Naive thymus-derived CD8-positive, alpha-beta T cell (primary cell): ENCODE data around the gene RAB3IL1. TPM values are rescaled to one million over a fixed set of nuclear protein-coding genes. Genes with fewer than 3 reads are reported as not detected.
A peak's percentile ranks its signal among the peaks of the same experiment; 100 is the strongest.

Experiments used
- ATAC-seq, 2 donors: fragments of 150-1000 bp; cut with Tn5 transposase in 1 of 2; sonication (Bioruptor Pico), chemical (Tn5 transposase) in 1 of 2; 1 replicate in 1 of 2; 2 replicates in 1 of 2; pipeline ENCODE4 v1.10.0; 2021; ENCODE audit warnings: mild to moderate bottlenecking in 2 of 2, moderate library complexity in 2 of 2
- POLR2A ChIA-PET: fragments of 350-600 bp; sonication (Branson Sonifier 250); formaldehyde crosslinking; loops from one replicate; lab custom pipeline; 2021; ENCODE audit warnings: antibody characterized with exemption; lab: Charles Lee
- DNase-seq, 10 donors: peaks; one replicate each; pipeline versions ENCODE4 v3.0.0 to v3.0.0-alpha.2; 2020 to 2022
- H3K27ac Mint-ChIP-seq, 10 donors: one replicate each; pipeline ENCODE4 v1.8.0; 2020 to 2022; ENCODE audit warnings: mild to moderate bottlenecking in 10 of 10, mixed read lengths in 10 of 10, moderate library complexity in 4 of 10, inconsistent platforms in 1 of 10
- H3K27me3 Mint-ChIP-seq, 5 donors: one replicate each; pipeline ENCODE4 v1.8.0; 2021 to 2022; ENCODE audit warnings: mixed read lengths in 5 of 5
- H3K36me3 Mint-ChIP-seq, 3 donors: one replicate each; pipeline ENCODE4 v1.8.0; 2020 to 2022; ENCODE audit warnings: mixed read lengths in 3 of 3, mild to moderate bottlenecking in 2 of 3, inconsistent platforms in 1 of 3
- H3K4me1 Mint-ChIP-seq, 4 donors: one replicate each; pipeline ENCODE4 v1.8.0; 2021 to 2022; ENCODE audit warnings: mixed read lengths in 4 of 4
- H3K4me3 Mint-ChIP-seq, 10 donors: one replicate each; pipeline ENCODE4 v1.8.0; 2020 to 2022; ENCODE audit warnings: mild to moderate bottlenecking in 10 of 10, mixed read lengths in 10 of 10, moderate library complexity in 6 of 10, inconsistent platforms in 1 of 10
- H3K9me3 Mint-ChIP-seq, 9 donors: one replicate each; pipeline ENCODE4 v1.8.0; 2020 to 2022; ENCODE audit warnings: mixed read lengths in 9 of 9, mild to moderate bottlenecking in 3 of 9, inconsistent platforms in 1 of 9, moderate library complexity in 1 of 9
- polyA plus RNA-seq, 3 donors: library from polyadenylated mRNA; unstranded; fragments of 300-500 nt; fragmentation: Illumina TruSeq; gene quantifications; one replicate each; pipeline ENCODE4 v1.2.3, GENCODE V29; 2021
- total RNA-seq, 8 experiments: library from RNA in 2 of 8; stranded (reverse) in 2 of 8; gene quantifications; one replicate each; pipeline ENCODE4 v1.2.3 and lab custom pipeline; 2021 to 2026

Gene RAB3IL1
- total and polyA plus RNA-seq, 5 experiments from 2014 or later = 0.23 to 0.82 TPM; not detected in 3

GRCh38 chr11:61951484-61952135, 34.2 kb upstream of the RAB3IL1 start:
- POLR2A ChIA-PET = no interaction called here
- Mint-ChIP-seq H3K4me3 (no peak overlapping the region), H3K4me1 (peaks cover 0 to 8% (median 3%) of the 10 kb centered on the region in 4 donors), H3K36me3 (no peaks in the 10 kb centered on the region), H3K27me3 (peaks cover 4 to 29% (median 11%) of the 10 kb centered on the region in 5 donors), H3K9me3 (no peaks in the 10 kb centered on the region), H3K27ac (no peak overlapping the region)
- no peak for DNase-seq
- no peak for ATAC-seq

- H3K4me1 Mint-ChIP-seq = peaks cover 0 to 6% (median under 1%) of the 10 kb centered on the region in 4 donors
- H3K27ac Mint-ChIP-seq = peak within 1 kb of the TSS in 4 of 10 donors; percentile 4 to 61 (median 40)
- H3K4me3 Mint-ChIP-seq = no peak within 1 kb of the TSS
- ATAC-seq (no peak), DNase-seq (no peak)
- no peaks in the 10 kb centered on the region for H3K9me3 Mint-ChIP-seq
- POLR2A ChIA-PET = interaction anchor here (1.2 kb wide), 1 partner anchor 17 kb away, joined by 4 read pairs; no protein-coding TSS in a partner anchor
- H3K36me3 Mint-ChIP-seq = no peaks in the 10 kb centered on the region
- peaks cover 4 to 26% (median 11%) of the 10 kb centered on the region in 5 donors for H3K27me3 Mint-ChIP-seq
Observed at GRCh38 chr11:61950035-61950547, 32.7 kb upstream of the RAB3IL1 start, which contains the start of gene BEST1. TSS of gene BEST1 (plus strand) at chr11:61950351. CDS start at chr11:61951807, 1,456 bp downstream.

DNA sequence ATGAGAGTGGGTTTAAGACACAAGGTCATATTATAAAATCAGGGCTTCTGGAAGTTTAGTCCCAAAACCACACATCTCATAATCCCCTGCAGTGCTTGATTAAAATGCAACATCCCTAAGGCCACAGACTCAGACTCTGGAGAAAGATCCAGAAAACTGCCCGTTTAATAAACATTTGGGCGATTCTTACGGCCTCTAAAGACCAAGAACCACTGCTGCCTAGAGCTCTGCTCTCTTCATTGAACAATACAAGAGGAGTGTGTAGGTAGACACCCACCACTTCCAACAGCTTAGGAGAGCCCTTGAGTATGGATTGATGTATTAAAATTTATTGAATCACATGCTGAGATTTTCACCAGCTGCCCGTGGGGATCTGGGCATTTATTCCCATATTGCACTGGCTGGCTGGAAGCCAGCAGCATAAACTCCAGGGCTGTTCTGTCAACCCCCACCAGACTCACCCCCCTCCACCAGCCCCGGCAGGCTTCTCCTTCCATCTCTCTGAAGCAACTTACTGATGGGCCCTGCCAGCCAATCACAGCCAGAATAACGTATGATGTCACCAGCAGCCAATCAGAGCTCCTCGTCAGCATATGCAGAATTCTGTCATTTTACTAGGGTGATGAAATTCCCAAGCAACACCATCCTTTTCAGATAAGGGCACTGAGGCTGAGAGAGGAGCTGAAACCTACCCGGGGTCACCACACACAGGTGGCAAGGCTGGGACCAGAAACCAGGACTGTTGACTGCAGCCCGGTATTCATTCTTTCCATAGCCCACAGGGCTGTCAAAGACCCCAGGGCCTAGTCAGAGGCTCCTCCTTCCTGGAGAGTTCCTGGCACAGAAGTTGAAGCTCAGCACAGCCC, 32.0 kb upstream of the RAB3IL1 start:
- Mint-ChIP-seq H3K27me3 (peaks cover 3 to 19% (median 9%) of the 10 kb centered on the region in 5 donors), H3K9me3 (no peaks in the 10 kb centered on the region), H3K4me1 (peaks cover 0 to 4% (median 0%) of the 10 kb centered on the region in 4 donors), H3K4me3 (no peak overlapping the region), H3K27ac (peak overlapping the region in 3 of 10 donors; percentile 26 to 61 (median 53)), H3K36me3 (no peaks in the 10 kb centered on the region)
- POLR2A ChIA-PET = interaction anchor here (0.9 to 1.2 kb wide), 2 partner anchors 17 to 157 kb away, joined by 3 to 4 read pairs; no protein-coding TSS in a partner anchor
- DNase-seq = no peak
- peak in 1 of 2 donors; percentile 46 for ATAC-seq

DNA sequence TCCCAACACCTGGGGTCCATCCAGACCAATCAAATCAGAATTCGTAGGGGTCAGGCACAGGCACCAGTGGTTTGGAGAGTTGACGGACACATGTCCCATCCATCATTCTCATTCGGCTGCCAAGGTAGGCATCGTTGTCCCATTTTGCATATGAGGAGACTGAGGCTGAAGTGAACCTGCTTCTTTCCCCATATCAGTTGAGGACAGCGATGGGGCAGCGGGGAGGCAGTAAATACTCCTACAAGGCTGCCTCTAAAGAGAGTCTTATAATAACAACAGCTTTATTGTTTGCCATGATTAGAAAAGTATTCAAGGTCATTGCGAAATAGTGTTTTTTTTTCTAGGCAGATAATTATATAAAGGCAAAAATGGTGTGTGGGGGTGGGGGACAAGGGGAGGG, 31.1 kb upstream of the RAB3IL1 start:
- Mint-ChIP-seq H3K27me3 (peaks cover 0 to 11% (median 4%) of the 10 kb centered on the region in 5 donors), H3K36me3 (no peaks in the 10 kb centered on the region)

DNA sequence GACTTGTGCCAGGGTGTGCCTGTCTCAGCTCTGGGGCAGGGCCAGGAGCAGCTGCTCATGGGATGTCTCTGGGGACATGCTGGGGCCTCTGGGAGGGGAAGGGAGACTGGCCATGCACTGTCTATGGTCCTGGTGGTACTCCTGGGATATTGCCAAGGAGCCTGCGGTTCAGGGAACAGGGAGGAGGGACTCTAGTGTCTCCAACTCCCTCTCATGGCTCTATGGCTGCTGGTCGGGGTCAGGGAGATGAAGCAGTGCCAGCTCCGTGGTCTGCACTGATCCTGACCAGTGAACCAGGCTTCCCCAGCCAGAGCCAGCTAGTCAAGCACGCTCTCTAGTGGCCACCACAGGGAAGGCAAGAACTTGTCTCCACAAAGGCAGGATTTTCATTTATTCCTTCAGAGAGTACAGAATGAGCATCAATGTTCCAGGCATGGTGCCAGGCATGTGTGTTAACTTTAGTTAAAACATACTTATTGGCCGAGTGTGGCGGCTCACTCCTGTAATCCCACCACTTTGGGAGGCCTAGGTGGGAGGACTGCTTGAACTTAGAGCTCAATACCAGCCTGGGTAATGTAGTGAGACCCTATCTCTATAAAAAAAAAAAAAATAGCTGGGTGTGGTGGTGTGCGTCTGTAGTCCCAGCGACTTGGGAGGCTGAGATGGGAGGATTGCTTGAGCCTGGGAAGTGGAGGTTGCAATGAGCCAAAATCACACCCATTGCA, 30.3 kb upstream of the RAB3IL1 start:
- Mint-ChIP-seq H3K4me1 (peaks cover 0 to 4% (median 0%) of the 10 kb centered on the region in 4 donors), H3K4me3 (no peak overlapping the region), H3K9me3 (no peaks in the 10 kb centered on the region), H3K36me3 (no peaks in the 10 kb centered on the region), H3K27ac (peak overlapping the region in 4 of 10 donors; percentile 16 to 62 (median 36)), H3K27me3 (peaks cover 0 to 11% (median 4%) of the 10 kb centered on the region in 5 donors)
- DNase-seq = peak in 9 of 10 donors; percentile 35 to 75 (median 56)
- ATAC-seq = peak; percentile 78 to 89
- POLR2A ChIA-PET = interaction anchor here (0.8 to 2.5 kb wide), 5 partner anchors 16 to 159 kb away, joined by 3 to 13 read pairs (median 3); partner anchors contain the start of gene FTH1

More for the DNA sequence above, 31.1 kb upstream of the RAB3IL1 start:
- DNase-seq = no peak
- POLR2A ChIA-PET = interaction anchor here (0.9 to 1.2 kb wide), 5 partner anchors 15 to 158 kb away, joined by 3 to 5 read pairs (median 3); no protein-coding TSS in a partner anchor
- Mint-ChIP-seq H3K27ac (peak overlapping the region in 1 of 10 donors; percentile 21), H3K4me1 (peaks cover 0 to 4% (median 0%) of the 10 kb centered on the region in 4 donors), H3K9me3 (no peaks in the 10 kb centered on the region), H3K4me3 (no peak overlapping the region)
- no peak for ATAC-seq

DNA sequence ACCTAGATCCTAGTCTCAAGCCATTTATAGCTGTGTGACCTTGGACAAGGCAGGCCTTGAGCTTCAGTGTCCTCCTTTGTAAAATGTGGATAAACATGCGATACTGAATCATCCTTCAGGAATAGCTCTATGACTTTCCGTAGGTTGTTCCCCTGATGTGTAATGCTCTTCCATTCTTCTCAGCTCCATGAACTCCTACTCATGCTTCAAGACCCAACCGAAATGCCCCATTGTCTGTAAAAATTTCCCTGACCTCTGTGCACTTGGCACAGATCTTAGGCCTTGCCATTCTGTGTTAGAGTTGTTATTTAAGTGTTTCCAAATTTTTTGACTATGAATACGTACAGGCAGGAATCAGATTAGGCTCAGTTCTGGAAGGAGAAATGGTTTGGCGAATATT, 29.5 kb upstream of the RAB3IL1 start:
- no peaks in the 10 kb centered on the region for H3K36me3 Mint-ChIP-seq
- POLR2A ChIA-PET = interaction anchor here (0.8 to 2.5 kb wide), 2 partner anchors 21 to 47 kb away, joined by 3 to 13 read pairs; partner anchors contain the start of gene FTH1
- peaks cover 0 to 8% (median 4%) of the 10 kb centered on the region in 5 donors for H3K27me3 Mint-ChIP-seq
- peak overlapping the region in 2 of 10 donors; percentile 0 to 3 for H3K27ac Mint-ChIP-seq
- ATAC-seq = no peak
- DNase-seq = no peak
- H3K4me3 Mint-ChIP-seq = no peak overlapping the region
- H3K4me1 Mint-ChIP-seq = peaks cover 0 to 4% (median 0%) of the 10 kb centered on the region in 4 donors
- no peaks in the 10 kb centered on the region for H3K9me3 Mint-ChIP-seq

GRCh38 chr11:61945191-61945590, 27.8 kb upstream of the RAB3IL1 start:
- no peak for DNase-seq
- no peak overlapping the region for H3K4me3 Mint-ChIP-seq

GRCh38 chr11:61940466-61940865, 23.1 kb upstream of the RAB3IL1 start:
- no peak overlapping the region for H3K27ac Mint-ChIP-seq
- DNase-seq (no peak), ATAC-seq (no peak)
- peaks cover 5 to 27% (median 7%) of the 10 kb centered on the region in 5 donors for H3K27me3 Mint-ChIP-seq
- peaks cover 3 to 24% (median 17%) of the 10 kb centered on the region in 9 donors for H3K9me3 Mint-ChIP-seq
- peaks cover 0 to 18% (median 8%) of the 10 kb centered on the region in 3 donors for H3K36me3 Mint-ChIP-seq
- H3K4me1 Mint-ChIP-seq = no peaks in the 10 kb centered on the region
- no peak overlapping the region for H3K4me3 Mint-ChIP-seq
- POLR2A ChIA-PET = no interaction called here

More at GRCh38 chr11:61945191-61945590, 27.8 kb upstream of the RAB3IL1 start:
- Mint-ChIP-seq H3K36me3 (no peaks in the 10 kb centered on the region), H3K9me3 (no peaks in the 10 kb centered on the region), H3K27ac (no peak overlapping the region), H3K27me3 (peaks cover 0 to 7% (median 1%) of the 10 kb centered on the region in 5 donors), H3K4me1 (peaks cover 0 to 4% (median 0%) of the 10 kb centered on the region in 4 donors)
- ATAC-seq = no peak
- POLR2A ChIA-PET = interaction anchor here (1.0 kb wide), 1 partner anchor 10 kb away, joined by 3 read pairs; no protein-coding TSS in a partner anchor

DNA sequence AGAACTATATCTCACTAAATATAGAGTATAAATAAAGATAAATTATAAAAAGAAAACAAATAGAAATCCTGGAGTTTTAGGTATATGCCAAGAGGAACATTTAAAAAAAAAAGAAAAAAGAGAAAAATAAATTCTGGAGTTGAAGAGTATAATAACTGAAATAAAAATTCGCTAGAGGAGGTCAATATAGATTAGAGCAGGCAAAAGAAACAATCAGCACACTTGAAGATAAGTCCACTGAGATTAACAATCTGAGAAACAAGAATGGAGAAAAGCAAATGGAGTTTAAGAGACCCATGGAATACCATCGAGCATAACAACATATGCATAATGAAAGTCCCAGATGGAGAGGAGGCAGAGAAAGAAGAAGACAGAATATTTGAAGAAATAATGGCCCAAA, 18.5 kb upstream of the RAB3IL1 start:
- H3K27me3 Mint-ChIP-seq = peaks cover 15 to 41% (median 24%) of the 10 kb centered on the region in 5 donors
- no peak for ATAC-seq
- no peaks in the 10 kb centered on the region for H3K4me1 Mint-ChIP-seq
- no peak overlapping the region for H3K4me3 Mint-ChIP-seq
- peaks cover 0 to 29% (median 16%) of the 10 kb centered on the region in 3 donors for H3K36me3 Mint-ChIP-seq
- H3K27ac Mint-ChIP-seq = no peak overlapping the region
- peaks cover 6 to 38% (median 25%) of the 10 kb centered on the region in 9 donors for H3K9me3 Mint-ChIP-seq
- no peak for DNase-seq
- POLR2A ChIA-PET = no interaction called here

- DNase-seq = peak in 1 of 10 donors; percentile 3
- no peak for ATAC-seq
- no peaks in the 10 kb centered on the region for H3K4me1 Mint-ChIP-seq
- H3K36me3 Mint-ChIP-seq = peaks cover 0 to 15% (median 10%) of the 10 kb centered on the region in 3 donors
- H3K27ac Mint-ChIP-seq = no peak overlapping the region
- peaks cover under 1 to 18% (median 13%) of the 10 kb centered on the region in 9 donors for H3K9me3 Mint-ChIP-seq
- no peak overlapping the region for H3K4me3 Mint-ChIP-seq
- H3K27me3 Mint-ChIP-seq = peaks cover 13 to 24% (median 16%) of the 10 kb centered on the region in 5 donors
- POLR2A ChIA-PET = no interaction called here
Observed at GRCh38 chr11:61930933-61931332, 13.6 kb upstream of the RAB3IL1 start.

GRCh38 chr11:61928606-61929005, 11.2 kb upstream of the RAB3IL1 start:
- Mint-ChIP-seq H3K27me3 (peaks cover 10 to 16% (median 14%) of the 10 kb centered on the region in 5 donors), H3K4me1 (no peaks in the 10 kb centered on the region), H3K27ac (no peak overlapping the region), H3K4me3 (no peak overlapping the region), H3K9me3 (peaks cover 0 to 9% (median 5%) of the 10 kb centered on the region in 9 donors), H3K36me3 (peaks cover 0 to 6% (median 6%) of the 10 kb centered on the region in 3 donors)
- ATAC-seq = no peak
- DNase-seq = no peak
- POLR2A ChIA-PET = no interaction called here
